Endometrium (tissue), 2 donors: Measurements from ENCODE around the gene MIA.
"Not testable (repeated sequence)": the region's sequence is repeated elsewhere in the genome, so short reads cannot be mapped to it uniquely, and the experiment has no call there.

Source experiments
- FAIRE-seq: peaks from 2 replicates; lab custom pipeline; 2012; peaks lifted over from hg19 to GRCh38; lab: Jason Lieb, UNC
- donor health status: control.
- donor health status: control.

MIA gene

DNA sequence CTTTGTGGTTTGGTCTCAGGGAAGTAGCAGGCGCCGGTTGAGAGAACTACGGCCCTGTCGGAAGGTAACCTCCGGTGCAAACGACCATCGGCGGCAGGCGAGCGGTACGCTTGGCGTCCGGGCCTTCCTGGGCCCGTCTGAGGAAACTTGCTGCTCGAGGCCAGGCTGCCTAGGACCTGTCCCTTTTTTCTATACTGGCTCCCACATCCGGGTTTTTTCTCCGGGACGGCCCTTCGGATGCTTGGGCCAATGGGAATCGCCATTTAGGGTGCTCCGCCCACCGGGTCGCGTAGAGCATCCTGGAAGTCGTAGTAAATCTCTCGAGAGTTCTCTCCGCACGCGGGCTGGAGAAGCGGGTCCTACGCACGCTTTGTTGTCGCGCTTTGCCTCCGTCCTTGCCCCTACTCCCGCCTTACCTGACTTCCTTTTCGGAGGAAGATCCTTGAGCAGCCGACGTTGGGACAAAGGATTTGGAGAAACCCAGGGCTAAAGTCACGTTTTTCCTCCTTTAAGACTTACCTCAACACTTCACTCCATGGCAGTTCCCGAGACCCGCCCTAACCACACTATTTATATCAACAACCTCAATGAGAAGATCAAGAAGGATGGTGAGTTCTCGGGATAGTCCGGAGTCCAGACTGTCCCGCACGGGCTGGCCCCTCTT lies 24.3 kb upstream of the MIA start, which contains the start of gene SNRPA:
Gene SNRPA (plus strand): TSS at position 330 of the 664 bp plus-strand sequence. CDS start 206 bp downstream, at position 536.
- FAIRE-seq = peak; percentile 41

- FAIRE-seq = no peak
These were observed 23.0 kb upstream of the MIA start for GRCh38 chr19:40752257-40752781.

- FAIRE-seq = no peak
These were observed 20.6 kb upstream of the MIA start for GRCh38 chr19:40754611-40755247.

DNA sequence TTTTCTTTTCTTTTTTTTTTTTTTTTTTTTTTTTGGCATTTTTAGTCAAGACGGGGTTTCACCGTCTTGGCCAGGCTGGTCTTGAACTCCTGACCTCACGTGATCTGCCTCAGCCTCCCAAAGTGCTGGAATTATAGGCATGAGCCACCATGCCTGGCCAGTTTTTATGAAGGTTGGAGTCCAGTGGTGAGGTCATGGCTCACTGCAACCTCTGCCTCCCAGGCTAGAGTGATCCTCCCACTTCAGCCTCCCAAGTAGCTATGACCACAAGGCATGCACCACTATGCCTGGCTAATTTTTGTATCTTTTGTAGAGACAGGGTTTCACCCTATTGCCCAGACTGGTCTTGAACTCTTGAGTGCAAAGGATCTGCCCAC lies 20.1 kb upstream of the MIA start:
- FAIRE-seq = no peak

DNA sequence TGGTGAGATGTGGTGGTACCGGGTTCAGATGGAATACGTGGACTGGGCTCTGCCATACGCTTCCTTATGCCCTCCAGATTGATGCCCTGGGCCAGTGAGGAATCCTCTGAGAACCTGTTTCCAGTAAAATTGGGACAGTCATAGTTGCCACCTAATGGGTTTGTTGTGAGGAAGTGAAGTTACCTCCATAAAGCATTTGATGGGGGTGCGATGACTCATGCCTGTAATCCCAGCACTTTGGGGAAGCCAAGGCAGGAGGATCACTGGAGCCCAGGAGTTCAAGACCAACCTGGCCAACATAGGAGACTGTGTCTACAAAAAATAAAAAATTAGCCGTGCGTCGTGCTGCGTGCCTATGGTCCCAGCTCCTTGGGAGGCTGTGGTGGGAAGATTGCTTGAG lies 19.5 kb upstream of the MIA start:
- no peak for FAIRE-seq

GRCh38 chr19:40756502-40757110 lies 18.7 kb upstream of the MIA start:
- no peak for FAIRE-seq

DNA sequence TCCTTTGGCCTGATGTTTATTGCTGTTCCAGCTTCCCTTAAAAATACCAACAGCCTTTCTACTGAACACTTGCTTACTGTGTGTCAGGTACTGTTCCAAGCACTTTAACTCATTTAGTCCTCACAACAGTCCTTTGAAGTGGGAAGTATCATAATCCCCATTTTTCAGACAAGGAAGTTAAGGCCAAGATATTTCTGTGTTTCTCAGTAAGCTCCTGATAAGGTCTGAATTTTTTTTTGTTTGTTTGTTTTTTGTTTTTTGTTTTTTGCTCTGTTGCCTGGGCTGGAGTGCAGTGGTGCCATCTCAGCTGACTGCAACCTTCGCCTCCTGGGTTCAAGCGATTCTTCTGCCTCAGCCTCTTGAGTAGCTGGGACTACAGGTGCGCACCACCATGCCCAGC lies 16.8 kb upstream of the MIA start:
- FAIRE-seq = no peak

DNA sequence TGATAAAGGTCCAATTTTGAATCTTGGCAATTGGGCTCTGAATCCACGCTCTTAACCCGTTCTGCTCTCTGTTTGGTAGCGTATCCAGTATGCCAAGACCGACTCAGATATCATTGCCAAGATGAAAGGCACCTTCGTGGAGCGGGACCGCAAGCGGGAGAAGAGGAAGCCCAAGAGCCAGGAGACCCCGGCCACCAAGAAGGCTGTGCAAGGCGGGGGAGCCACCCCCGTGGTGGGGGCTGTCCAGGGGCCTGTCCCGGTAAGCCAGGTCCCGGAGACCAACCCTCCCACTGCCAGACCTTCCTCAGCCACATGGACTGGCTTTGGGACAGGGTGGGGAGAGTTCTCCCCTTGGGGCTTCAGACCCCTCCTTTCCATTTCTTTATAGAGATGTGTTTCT lies 16.0 kb upstream of the MIA start:
- FAIRE-seq = no peak

GRCh38 chr19:40762754-40763470 lies 12.4 kb upstream of the MIA start:
- FAIRE-seq = no peak

DNA sequence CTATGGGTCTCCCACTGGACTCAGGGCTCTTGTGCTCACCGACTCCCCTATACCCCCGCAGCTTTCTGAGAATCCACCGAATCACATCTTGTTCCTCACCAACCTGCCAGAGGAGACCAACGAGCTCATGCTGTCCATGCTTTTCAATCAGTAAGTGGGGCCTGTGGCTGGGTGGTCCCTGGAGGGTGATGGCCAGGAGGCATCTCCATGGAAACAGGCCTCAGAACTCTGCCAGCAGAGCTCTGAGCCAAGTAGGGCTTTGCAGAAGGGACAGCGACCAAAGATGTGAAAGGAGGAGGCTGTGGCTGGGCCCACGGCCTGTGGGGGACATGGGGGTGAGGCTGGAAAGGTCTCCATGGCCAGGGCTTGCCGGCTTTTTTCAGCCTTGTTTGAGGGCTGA lies 11.8 kb upstream of the MIA start:
- no peak for FAIRE-seq

GRCh38 chr19:40763963-40764362 lies 11.4 kb upstream of the MIA start:
- no peak for FAIRE-seq

DNA sequence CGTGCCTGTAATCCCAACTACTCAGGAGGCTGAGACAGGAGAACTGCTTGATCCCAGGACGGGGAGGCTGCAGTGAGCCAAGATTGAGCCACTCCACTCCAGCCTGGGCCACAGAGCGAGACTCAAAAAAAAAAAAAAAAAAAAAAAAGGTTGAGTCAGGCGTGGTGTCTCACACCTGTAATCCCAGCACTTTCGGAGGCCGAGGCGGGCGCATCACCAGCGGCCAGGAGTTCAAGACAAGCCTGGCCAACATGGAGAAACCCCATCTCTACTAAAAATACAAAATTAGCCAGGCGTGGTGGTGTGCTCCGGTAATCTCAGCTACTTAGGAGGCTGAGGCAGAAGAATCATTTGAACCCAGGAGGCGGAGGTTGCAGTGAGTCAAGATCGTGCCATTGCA lies 8.9 kb upstream of the MIA start:
- FAIRE-seq = not testable (repeated sequence)

DNA sequence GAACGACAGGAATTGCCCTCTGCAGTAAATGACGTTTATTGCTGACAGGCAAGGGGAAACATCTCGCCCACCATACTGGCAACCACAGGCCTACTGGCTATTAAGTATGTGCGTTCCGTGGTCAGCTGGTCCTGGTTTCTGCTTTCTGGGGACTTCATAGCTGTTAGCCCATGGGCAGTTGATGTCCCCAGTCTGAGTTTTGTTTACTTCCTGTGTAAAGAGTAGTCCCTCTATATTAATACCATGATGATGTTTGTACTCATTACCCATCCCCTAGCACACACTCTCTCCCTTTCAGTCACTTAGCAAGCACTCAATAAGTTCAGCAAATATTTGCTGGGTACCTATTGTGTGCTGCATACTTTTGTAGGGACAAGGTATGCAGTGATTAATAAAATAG lies 6.5 kb upstream of the MIA start:
- FAIRE-seq = no peak

DNA sequence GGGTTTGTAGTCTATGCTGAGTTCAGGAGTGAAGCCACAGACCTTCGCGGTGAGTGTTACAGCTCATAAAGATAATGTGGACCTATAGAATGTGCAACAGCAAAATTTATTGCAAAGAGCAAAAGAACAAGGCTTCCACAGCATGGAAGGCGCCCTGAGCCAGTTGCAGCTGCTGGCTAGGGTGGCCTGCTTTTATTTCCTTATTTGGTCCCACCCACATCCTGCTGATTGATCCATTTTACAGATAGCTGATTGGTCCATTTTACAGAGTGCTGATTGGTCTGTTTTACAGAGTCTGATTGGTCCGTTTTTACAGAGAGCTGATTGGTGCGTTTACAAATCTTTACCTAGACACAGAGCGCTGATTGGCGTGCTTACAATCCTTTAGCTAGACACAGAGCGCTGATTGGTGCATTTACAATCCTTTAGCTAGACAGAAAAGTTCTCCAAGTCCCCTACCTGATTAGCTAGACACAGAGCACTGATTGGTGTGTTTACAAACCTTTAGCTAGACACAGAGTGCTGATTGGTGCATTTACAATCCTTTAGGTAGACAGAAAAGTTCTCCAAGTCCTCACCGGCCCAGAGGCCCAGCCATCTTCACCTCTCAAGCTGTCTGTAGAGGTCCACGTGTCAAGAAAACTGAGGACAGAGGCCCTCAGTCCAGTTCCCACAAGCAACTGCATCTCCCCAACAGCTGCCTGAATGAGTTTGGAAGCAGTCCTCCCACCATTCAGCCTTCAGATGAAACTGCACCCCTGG lies 4.0 kb upstream of the MIA start:
- FAIRE-seq = not testable (repeated sequence)

GRCh38 chr19:40775632-40776022 lies 306 bp downstream of the MIA start:
- FAIRE-seq = no peak

- no peak for FAIRE-seq
These were observed 1.0 kb downstream of the MIA start for GRCh38 chr19:40776364-40776763.

DNA sequence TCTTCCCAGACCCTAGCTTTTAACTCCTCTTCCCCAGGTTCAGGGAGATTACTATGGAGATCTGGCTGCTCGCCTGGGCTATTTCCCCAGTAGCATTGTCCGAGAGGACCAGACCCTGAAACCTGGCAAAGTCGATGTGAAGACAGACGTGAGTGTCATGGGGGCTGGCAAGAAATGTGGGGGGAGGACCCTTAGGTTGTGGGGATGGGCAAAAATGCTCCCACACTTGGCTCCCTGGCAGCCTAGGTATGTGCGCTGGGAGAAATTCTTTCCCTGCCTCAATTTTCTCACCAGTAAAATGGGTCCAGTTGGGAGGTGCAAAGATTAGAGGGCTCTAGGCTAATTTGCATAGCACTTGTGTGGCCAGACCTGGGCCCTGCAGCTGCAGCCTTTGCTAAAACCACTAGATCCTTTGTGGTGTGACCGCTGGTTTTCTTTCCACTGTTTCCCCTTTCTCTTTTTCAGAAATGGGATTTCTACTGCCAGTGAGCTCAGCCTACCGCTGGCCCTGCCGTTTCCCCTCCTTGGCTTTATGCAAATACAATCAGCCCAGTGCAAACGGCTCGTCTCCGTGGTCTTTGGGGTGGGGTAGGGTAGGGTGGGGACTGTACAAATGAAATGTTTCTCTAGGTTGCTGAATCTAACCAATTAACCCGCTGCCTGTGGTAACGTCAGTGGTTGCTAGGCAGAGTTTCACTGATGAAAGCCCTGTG lies 1.8 kb downstream of the MIA start:
- FAIRE-seq = no peak

- FAIRE-seq = no peak
These were observed 2.3 kb downstream of the MIA start for GRCh38 chr19:40777645-40777936.

GRCh38 chr19:40777937-40778705 lies 2.8 kb downstream of the MIA start, which contains the start of gene RAB4B:
TSS of gene RAB4B (plus strand) at chr19:40778247. CDS start at chr19:40778376, 129 bp downstream.
- peak; percentile 96 for FAIRE-seq

- FAIRE-seq = no peak
These were observed 3.5 kb downstream of the MIA start for GRCh38 chr19:40778706-40779284.
